NT2/D1 (cell line): ENCODE measurements around the gene ADGRB3.

Experiments used
- SUZ12 ChIP-seq: IDR thresholded peaks from 2 replicates; pipeline ENCODE4 v1.6.1; 2011; ENCODE audit not compliant: insufficient read length, insufficient read depth; ENCODE audit errors: extremely low read depth
- YY1 ChIP-seq: IDR thresholded peaks from 2 replicates; pipeline ENCODE4 v1.6.1; 2011; ENCODE audit not compliant: insufficient read length, insufficient read depth
- ZNF274 ChIP-seq: IDR thresholded peaks from 2 replicates; pipeline ENCODE4 v1.6.1; 2011; ENCODE audit warnings: mild to moderate bottlenecking, low read depth, low read length

GRCh38 chr6:69338431-69339162, 703.5 kb downstream of the ADGRB3 start:
- TF ChIP-seq ZNF274, result no peak
- TF ChIP-seq YY1, result no peak
- TF ChIP-seq SUZ12, result no peak
